Lower leg skin (tissue), 3 donors: ENCODE results near the gene R3HDML.

Source experiments
- POLR2A ChIP-seq, 2 donors: fragments of 450-650 bp; IDR thresholded peaks; one replicate each; pipeline ENCODE4 v1.6.1; 2016 to 2017; ENCODE audit warnings: antibody characterized with exemption in 2 of 2, mild to moderate bottlenecking in 1 of 2, moderate library complexity in 1 of 2
- TF ChIP-seq, protein P1 (sequence below), 3 donors: fragments of 450-650 bp; IDR thresholded peaks; one replicate each; pipeline ENCODE4 v1.5.1; 2016; ENCODE audit warnings: antibody characterized with exemption in 3 of 3, mild to moderate bottlenecking in 3 of 3, moderate library complexity in 2 of 3

DNA sequence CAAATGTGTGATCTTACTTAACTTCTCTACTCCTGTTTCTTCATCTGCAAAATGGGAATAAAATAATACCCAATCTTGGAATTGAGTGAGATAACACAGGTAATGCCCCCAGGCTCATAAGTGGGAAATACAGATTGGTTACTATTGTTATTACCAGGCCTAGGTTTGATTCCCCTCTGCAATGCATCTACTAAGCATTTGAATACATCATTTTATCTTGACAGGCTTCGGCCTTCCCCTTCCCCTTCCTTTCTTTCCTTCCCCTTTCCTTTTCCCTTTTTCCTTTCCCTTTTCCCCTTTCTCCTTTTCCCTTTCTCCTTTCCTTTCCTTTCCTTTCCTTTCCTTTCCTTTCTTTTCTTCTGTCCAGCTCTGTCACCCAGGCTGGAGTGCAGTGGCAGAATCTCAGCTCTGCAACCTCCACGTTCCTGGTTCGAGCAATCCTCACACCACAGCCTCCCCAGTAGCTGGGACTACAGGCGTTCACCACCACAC, 11.4 kb downstream of the R3HDML start:
- TF ChIP-seq, protein P1, sequence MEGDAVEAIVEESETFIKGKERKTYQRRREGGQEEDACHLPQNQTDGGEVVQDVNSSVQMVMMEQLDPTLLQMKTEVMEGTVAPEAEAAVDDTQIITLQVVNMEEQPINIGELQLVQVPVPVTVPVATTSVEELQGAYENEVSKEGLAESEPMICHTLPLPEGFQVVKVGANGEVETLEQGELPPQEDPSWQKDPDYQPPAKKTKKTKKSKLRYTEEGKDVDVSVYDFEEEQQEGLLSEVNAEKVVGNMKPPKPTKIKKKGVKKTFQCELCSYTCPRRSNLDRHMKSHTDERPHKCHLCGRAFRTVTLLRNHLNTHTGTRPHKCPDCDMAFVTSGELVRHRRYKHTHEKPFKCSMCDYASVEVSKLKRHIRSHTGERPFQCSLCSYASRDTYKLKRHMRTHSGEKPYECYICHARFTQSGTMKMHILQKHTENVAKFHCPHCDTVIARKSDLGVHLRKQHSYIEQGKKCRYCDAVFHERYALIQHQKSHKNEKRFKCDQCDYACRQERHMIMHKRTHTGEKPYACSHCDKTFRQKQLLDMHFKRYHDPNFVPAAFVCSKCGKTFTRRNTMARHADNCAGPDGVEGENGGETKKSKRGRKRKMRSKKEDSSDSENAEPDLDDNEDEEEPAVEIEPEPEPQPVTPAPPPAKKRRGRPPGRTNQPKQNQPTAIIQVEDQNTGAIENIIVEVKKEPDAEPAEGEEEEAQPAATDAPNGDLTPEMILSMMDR (IDR thresholded peaks at IDR 0.05): no peak
- TF ChIP-seq POLR2A (IDR thresholded peaks at IDR 0.05): no peak
